K562 (cell line): ENCODE data around the gene TXNRD2. TPM values are rescaled to one million over a fixed set of nuclear protein-coding genes. Genes with fewer than 3 reads are reported as not detected.

Experiments
- CHD1 ChIP-seq: fragments of 200-600 bp; sonication (generic); IDR thresholded peaks from one replicate; pipeline ENCODE4 v1.6.1; 2012; ENCODE audit warnings: mild to moderate bottlenecking, moderate library complexity, low read length, inconsistent platforms
- ETS1 ChIP-seq: conservative IDR thresholded peaks from 2 replicates; pipeline ENCODE4 v1.6.1; 2011; ENCODE audit warnings: low read depth, mild to moderate bottlenecking, low read length; ENCODE audit not compliant: control insufficient read depth
- SIX5 ChIP-seq, 2 experiments: IDR thresholded peaks; 2 replicates each; pipeline ENCODE4 v1.6.1; 2011; ENCODE audit warnings: low read length in 2 of 2, borderline replicate concordance in 1 of 2, low read depth in 1 of 2, mild to moderate bottlenecking in 1 of 2, moderate library complexity in 1 of 2; ENCODE audit not compliant: insufficient read depth in 1 of 2
- TCF7 ChIP-seq: sonication (generic); IDR thresholded peaks from 2 replicates; pipeline ENCODE4 v1.6.1; 2016; ENCODE audit warnings: antibody characterized with exemption, borderline replicate concordance
- TSC22D4 ChIP-seq: fragments of 450-650 bp; IDR thresholded peaks from 2 replicates; pipeline ENCODE4 v1.6.1; 2016; ENCODE audit warnings: missing genetic modification characterization, missing biosample characterization, control low read depth
- ZNF639 ChIP-seq, 2 experiments: fragments of 200-800 bp in 1 of 2; sonication (Bioruptor generic) in 1 of 2; sonication (generic) in 1 of 2; formaldehyde crosslinking in 1 of 2; IDR thresholded peaks in 1 of 2; conservative IDR thresholded peaks in 1 of 2; 2 replicates each; pipeline versions ENCODE4 v1.5.0 to v1.6.1; 2016 to 2020; ENCODE audit warnings: missing compliant biosample characterization in 1 of 2, missing genetic modification characterization in 1 of 2, missing genetic modification reagents in 1 of 2
- polyA plus RNA-seq, 8 experiments: library from polyadenylated mRNA; depleted of rRNA in 4 of 8; stranded (reverse) in 5 of 8; unstranded in 3 of 8; fragments of >200 nt; fragmentation: Nextera tagmentation in 2 of 8; fragmentation: Illumina TruSeq in 1 of 8; extraction: Ambion mirVana in 2 of 8; extraction: Trizol in 1 of 8; gene quantifications; 2 replicates each; pipeline versions ENCODE4 v1.2.1 to v1.2.3, GENCODE V29; 2011 to 2014; ENCODE audit warnings: inconsistent platforms in 1 of 8, missing spikeins in 1 of 8
- total RNA-seq, 7 experiments: library from RNA; depleted of rRNA in 6 of 7; stranded (reverse); fragments of >200 nt in 6 of 7; fragmentation: Illumina TruSeq in 2 of 7; extraction: Trizol in 2 of 7; gene quantifications; 2 replicates each; pipeline versions ENCODE4 v1.2.1 to v1.2.3, GENCODE V29; 2011 to 2021; ENCODE audit warnings: low replicate concordance in 1 of 7

The TXNRD2 gene
- total and polyA plus RNA-seq, 9 of the 15 experiments (the other 6 are each of a cell fraction or from before 2014, with no cell fraction given): 3.3 to 80.2 (median 49.4) TPM

GRCh38 chr22:19870153-19871022, 71.2 kb downstream of the TXNRD2 start (continued):
- TF ChIP-seq ETS1 (0 out of 2 replicates have a peak, but pooled peaks have one; percentile 36), SIX5 (IDR thresholded peaks at IDR 0.05; ENCODE audit: borderline replicate concordance in 1 of 2, insufficient read depth in 1 of 2, low read depth in 1 of 2, low read length in 2 of 2) (no peak), TCF7 (peak; percentile 28; the same call in 1 of the 2 replicates), TSC22D4 (tag) (no peak), ZNF639 (CRISPR knock-in tag; conservative IDR thresholded peaks at IDR 0.05 in 1 of 2, IDR thresholded peaks at IDR 0.05 in 1 of 2) (0 out of 4 replicates have a peak, but pooled peaks of 1 of the 2 experiments have one; percentile 84), CHD1 (peak; percentile 50)
